Common myeloid progenitor, CD34-positive (primary cell): ENCODE results near the gene MASP2.
"Not testable (repeated sequence)": the region's sequence is repeated elsewhere in the genome, so short reads cannot be mapped to it uniquely, and the experiment has no call there.

Source experiments
- CTCF ChIA-PET: fragments of 350-600 bp; sonication (Branson Sonifier 250); formaldehyde crosslinking; loops from one replicate; lab custom pipeline; 2021; ENCODE audit warnings: antibody characterized with exemption; lab: Charles Lee
- POLR2A ChIA-PET: fragments of 350-600 bp; sonication (Branson Sonifier 250); formaldehyde crosslinking; loops from one replicate; lab custom pipeline; 2021; ENCODE audit warnings: antibody characterized with exemption; lab: Charles Lee
- DNase-seq, 3 donors: peaks; one replicate each; pipeline versions ENCODE4 v3.0.0 to v3.0.0-alpha.2; 2013
- H3K27ac ChIP-seq, 2 experiments: 1 replicate in 1 of 2; 2 replicates in 1 of 2; pipeline ENCODE4 v1.7.0; 2013; ENCODE audit warnings: inconsistent platforms in 2 of 2, low read length in 2 of 2, mild to moderate bottlenecking in 2 of 2, low read depth in 1 of 2, moderate library complexity in 1 of 2; ENCODE audit not compliant: severe bottlenecking in 2 of 2, insufficient read depth in 1 of 2, poor library complexity in 1 of 2
- H3K27me3 ChIP-seq, 5 experiments: replicated peaks in 2 of 5; 1 replicate in 3 of 5; 2 replicates in 2 of 5; pipeline versions ENCODE4 v1.6.1 to v1.7.0; 2013; ENCODE audit warnings: low read length in 4 of 5, mild to moderate bottlenecking in 2 of 5, moderate library complexity in 2 of 5, inconsistent platforms in 1 of 5; ENCODE audit not compliant: insufficient read depth in 5 of 5, control insufficient read depth in 4 of 5
- H3K36me3 ChIP-seq, 4 experiments: 1 replicate in 2 of 4; 2 replicates in 2 of 4; pipeline versions ENCODE4 v1.6.1 to v1.7.0; 2013; ENCODE audit warnings: low read length in 3 of 4, control low read depth in 1 of 4, mild to moderate bottlenecking in 1 of 4; ENCODE audit not compliant: control insufficient read depth in 4 of 4, insufficient read depth in 4 of 4
- H3K4me1 ChIP-seq, 4 experiments: 1 replicate in 3 of 4; 2 replicates in 1 of 4; pipeline versions ENCODE4 v1.6.1 to v1.7.1; 2013; ENCODE audit warnings: low read length in 3 of 4, mild to moderate bottlenecking in 3 of 4, control low read depth in 1 of 4, inconsistent platforms in 1 of 4, moderate library complexity in 1 of 4; ENCODE audit not compliant: control insufficient read depth in 4 of 4, insufficient read depth in 4 of 4; ENCODE audit errors: control extremely low read depth in 1 of 4
- H3K4me3 ChIP-seq, 7 experiments: 1 replicate in 4 of 7; 2 replicates in 3 of 7; pipeline versions ENCODE4 v1.5.1 to v1.7.0; 2013; ENCODE audit warnings: mild to moderate bottlenecking in 7 of 7, low read length in 6 of 7, moderate library complexity in 6 of 7, inconsistent platforms in 2 of 7, low read depth in 2 of 7, control low read depth in 1 of 7; ENCODE audit not compliant: insufficient read depth in 4 of 7, control insufficient read depth in 1 of 7; ENCODE audit errors: extremely low read depth in 1 of 7
- H3K9me3 ChIP-seq, 5 experiments: 1 replicate in 4 of 5; 2 replicates in 1 of 5; pipeline versions ENCODE4 v1.6.1 to v1.7.1; 2013; ENCODE audit warnings: low read length in 4 of 5, mild to moderate bottlenecking in 2 of 5, inconsistent platforms in 1 of 5, low read depth in 1 of 5, moderate library complexity in 1 of 5; ENCODE audit not compliant: control insufficient read depth in 4 of 5, insufficient read depth in 2 of 5; ENCODE audit errors: control extremely low read depth in 1 of 5
- WGBS: methylation state at CpG from one replicate; pipeline ENCODE4 v1.1.5; 2013; ENCODE audit not compliant: insufficient coverage; 5-methylcytosine and 5-hydroxymethylcytosine counted together

The MASP2 gene

DNA sequence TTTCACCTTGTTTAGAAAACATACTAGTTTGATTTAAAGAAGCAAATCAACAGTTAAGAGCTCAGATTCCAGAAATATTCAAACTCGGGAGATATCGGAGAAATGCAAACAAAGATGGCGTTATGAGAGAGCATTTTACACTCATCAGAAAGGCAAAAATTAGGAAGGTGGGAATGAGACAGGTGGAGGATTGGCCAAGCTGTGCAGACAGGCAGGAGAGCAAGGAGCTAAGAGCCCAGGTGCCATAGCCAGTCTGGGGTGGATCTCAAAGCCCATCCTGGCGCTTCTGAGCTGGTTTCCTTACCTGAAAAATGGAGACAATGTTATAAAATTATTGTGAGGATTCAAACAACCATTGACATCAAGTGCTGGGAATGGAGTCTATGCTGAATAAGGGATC, 54.2 kb downstream of the MASP2 start:
- Histone ChIP-seq H3K9me3 (no peaks in the 10 kb centered on the region), H3K27ac (no peak overlapping the region), H3K36me3 (no peaks in the 10 kb centered on the region), H3K27me3 (no peaks in the 10 kb centered on the region), H3K4me1 (no peaks in the 10 kb centered on the region), H3K4me3 (no peak overlapping the region)
- POLR2A ChIA-PET: no interaction called here
- CTCF ChIA-PET: no interaction called here
- 100% methylated on average over 3 of the region's 4 CpGs for WGBS
- no peak for DNase-seq

DNA sequence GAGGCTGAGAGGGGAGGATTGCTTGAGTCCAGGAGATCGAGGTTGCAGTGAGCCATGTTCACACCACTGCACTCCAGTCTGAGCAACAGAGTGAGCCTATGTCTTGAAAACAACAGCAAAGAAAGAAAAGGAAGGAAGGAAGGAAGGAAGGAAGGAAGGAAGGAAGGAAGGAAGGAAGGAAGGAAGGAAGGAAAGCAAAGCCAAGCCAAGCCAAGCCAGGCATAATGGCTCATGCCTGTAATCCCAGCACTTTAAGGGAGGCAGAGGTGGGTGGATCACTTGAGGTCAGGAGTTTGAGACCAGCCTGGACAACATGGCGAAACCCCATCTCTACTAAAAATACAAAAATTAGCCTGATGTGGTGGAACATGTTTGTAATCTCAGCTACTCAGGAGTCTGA, 55.0 kb downstream of the MASP2 start:
- POLR2A ChIA-PET, H3K27me3 ChIP-seq: not testable (repeated sequence)
- WGBS: 100% methylated on average over 1 of the region's 2 CpGs

DNA sequence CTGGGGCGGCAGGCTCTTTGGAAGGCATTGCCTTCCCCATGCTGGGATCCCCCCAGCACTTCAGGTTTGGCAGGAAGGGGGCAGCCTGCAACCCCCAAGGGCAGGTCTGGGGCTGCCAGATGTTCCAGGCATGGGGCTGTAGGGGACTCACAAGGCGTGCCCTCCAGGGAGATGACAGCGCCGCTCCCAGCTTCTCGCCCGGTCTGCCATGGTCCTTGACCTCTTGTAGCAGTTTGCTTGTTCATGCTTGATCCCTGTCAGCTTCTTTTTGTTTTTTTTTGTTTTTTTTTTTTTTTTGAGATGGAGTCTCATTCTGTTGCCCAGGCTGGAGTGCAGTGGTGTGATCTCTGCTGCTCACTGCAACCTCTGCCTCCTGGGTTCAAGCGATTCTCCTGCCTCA, 56.2 kb downstream of the MASP2 start:
- DNase-seq: no peak
- Histone ChIP-seq H3K4me1 (no peaks in the 10 kb centered on the region), H3K4me3 (no peak overlapping the region), H3K27me3 (no peaks in the 10 kb centered on the region), H3K36me3 (no peaks in the 10 kb centered on the region), H3K9me3 (no peaks in the 10 kb centered on the region), H3K27ac (no peak overlapping the region)
- ChIA-PET POLR2A (no interaction called here), CTCF (no interaction called here)
- 98% methylated on average over 7 of the region's 7 CpGs for WGBS

More for the DNA sequence above, 55.0 kb downstream of the MASP2 start:
- H3K27ac ChIP-seq, H3K9me3 ChIP-seq, H3K4me3 ChIP-seq, DNase-seq, CTCF ChIA-PET, H3K4me1 ChIP-seq, H3K36me3 ChIP-seq: not testable (repeated sequence)

DNA sequence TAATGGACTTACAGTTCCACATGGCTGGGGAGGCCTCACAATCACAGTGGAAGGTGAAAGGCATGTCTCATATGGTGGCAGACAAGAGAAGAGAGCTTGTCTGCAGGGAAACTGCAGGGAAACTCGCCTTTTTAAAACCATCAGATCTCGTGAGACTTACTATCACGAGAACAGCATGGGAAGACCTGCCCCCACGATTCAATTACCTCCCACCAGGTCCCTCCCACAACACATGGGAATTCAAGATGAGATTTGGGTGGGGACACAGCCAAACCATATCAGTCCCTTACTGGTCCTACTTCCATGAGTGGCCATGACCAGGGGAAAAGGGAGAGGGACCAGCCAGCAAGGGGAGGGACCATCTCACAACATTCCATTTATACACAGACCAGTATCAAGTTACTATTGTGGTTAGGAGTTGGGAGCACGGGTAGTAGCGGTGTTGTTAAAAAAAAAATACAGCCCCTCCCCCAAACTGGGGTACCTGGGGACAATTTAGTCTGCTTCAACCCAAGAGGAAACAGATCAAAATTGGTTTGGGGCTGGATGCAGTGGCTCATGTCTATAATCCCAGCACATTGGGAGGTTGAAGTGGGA, 57.0 kb downstream of the MASP2 start:
- H3K4me3 ChIP-seq, CTCF ChIA-PET, H3K27me3 ChIP-seq, H3K27ac ChIP-seq, DNase-seq, H3K36me3 ChIP-seq, H3K4me1 ChIP-seq, H3K9me3 ChIP-seq, POLR2A ChIA-PET: not testable (repeated sequence)
- no CpG with 5 or more reads among the region's 6 CpGs for WGBS

DNA sequence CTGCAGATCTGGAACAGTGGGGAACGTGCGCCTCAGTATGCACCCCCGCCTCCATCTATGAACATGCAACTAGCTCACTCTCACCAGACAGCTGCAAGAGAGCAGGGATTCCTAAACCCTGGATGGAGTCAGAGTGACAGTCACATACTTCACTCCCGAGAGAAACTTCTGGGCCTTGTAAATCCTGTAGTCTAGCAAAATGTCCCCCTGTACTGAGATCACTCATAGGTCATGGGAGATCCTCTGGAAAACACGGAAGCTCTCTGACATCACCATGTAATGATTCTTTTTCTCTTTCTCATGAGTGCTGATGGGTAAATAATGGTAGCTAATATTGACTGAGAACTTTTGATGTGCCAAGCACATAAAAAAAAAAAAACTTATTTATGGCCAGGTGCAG, 57.9 kb downstream of the MASP2 start:
- no peaks in the 10 kb centered on the region for H3K36me3 ChIP-seq
- DNase-seq: no peak
- CTCF ChIA-PET: no interaction called here
- 100% methylated on average over 4 of the region's 5 CpGs for WGBS
- no peak overlapping the region for H3K4me3 ChIP-seq
- H3K27me3 ChIP-seq: no peaks in the 10 kb centered on the region
- no peaks in the 10 kb centered on the region for H3K9me3 ChIP-seq
- POLR2A ChIA-PET: interaction anchor here (0.5 kb wide), 1 partner anchor 502 kb away, joined by 4 read pairs; no protein-coding TSS in a partner anchor
- no peaks in the 10 kb centered on the region for H3K4me1 ChIP-seq
- H3K27ac ChIP-seq: no peak overlapping the region

DNA sequence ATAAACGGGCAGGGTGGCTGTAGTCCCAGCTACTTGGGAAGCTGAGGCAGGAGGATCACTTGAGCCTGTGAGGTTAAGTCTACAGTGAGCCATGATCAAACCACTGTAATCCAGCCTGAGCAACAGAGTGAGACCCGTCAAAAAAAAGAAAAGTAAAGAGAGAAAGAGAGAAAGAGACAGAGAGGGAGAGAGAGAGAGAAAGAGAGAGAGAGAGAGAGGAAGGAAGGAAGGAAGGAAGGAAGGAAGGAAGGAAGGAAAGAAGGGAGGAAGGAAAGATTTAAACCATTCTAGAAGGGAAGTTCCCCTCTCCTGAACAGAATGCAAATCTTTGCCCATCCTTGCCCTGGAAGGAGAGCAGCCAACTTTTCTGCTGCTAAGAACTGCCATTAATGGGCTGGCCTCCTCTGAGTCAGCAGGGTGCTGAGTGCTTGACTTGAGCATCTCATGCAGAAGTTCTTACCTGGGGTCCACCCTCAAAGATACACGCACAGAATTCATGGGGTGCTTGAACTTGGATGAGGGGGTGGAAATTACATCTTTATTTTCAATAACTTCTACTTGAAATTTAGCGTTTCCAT, 59.1 kb downstream of the MASP2 start:
- H3K27ac ChIP-seq: no peak overlapping the region
- ChIA-PET CTCF (no interaction called here), POLR2A (no interaction called here)
- H3K36me3 ChIP-seq: no peaks in the 10 kb centered on the region
- no peak for DNase-seq
- no peaks in the 10 kb centered on the region for H3K27me3 ChIP-seq
- no peak overlapping the region for H3K4me3 ChIP-seq
- no peaks in the 10 kb centered on the region for H3K9me3 ChIP-seq
- 96% methylated on average over 3 of the region's 4 CpGs for WGBS
- no peaks in the 10 kb centered on the region for H3K4me1 ChIP-seq

DNA sequence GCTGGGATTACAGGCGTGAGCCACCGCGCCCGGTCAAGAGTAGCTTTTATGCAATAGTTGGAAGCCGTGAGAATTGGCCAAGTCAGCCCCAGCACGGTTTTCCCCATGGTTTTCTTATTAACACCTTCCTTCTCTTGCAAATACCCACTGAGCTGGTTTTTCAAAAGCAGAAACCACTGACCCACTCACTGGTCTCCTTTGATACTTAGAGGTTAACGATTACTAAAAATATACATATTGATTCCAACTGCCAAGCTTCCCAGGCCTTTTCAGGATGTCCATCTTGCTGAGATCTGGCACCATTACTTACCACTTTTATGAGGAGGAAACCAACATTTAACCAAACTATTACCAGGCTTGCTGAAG, 60.5 kb downstream of the MASP2 start:
- Histone ChIP-seq H3K36me3 (no peaks in the 10 kb centered on the region), H3K9me3 (no peaks in the 10 kb centered on the region), H3K4me1 (no peaks in the 10 kb centered on the region), H3K27me3 (peaks cover 0 to 7% (median 0%) of the 10 kb centered on the region in 5 experiments), H3K4me3 (no peak overlapping the region), H3K27ac (no peak overlapping the region)
- ChIA-PET POLR2A (no interaction called here), CTCF (interaction anchor here (1.3 kb wide), 1 partner anchor 51 kb away, joined by 3 read pairs; no protein-coding TSS in a partner anchor)
- 94% methylated on average over 7 of the region's 7 CpGs for WGBS
- DNase-seq: no peak
